Loucy (cell line): Measurements from ENCODE around the gene C16orf89.

Experiments used
- H2AFZ ChIP-seq: fragments of 200-600 bp; sonication (generic); 2 replicates; pipeline ENCODE4 v1.6.0; 2016; ENCODE audit warnings: antibody characterized with exemption, mild to moderate bottlenecking, low read length, moderate library complexity
- H3F3A ChIP-seq: fragments of 200-600 bp; 2 replicates; pipeline ENCODE4 v1.6.0; 2016; ENCODE audit warnings: antibody characterized with exemption, low read depth, mild to moderate bottlenecking
- H3K27me3 ChIP-seq: fragments of 200-600 bp; sonication (generic); 2 replicates; pipeline ENCODE4 v1.6.1; 2014; ENCODE audit warnings: low read length, mild to moderate bottlenecking; ENCODE audit not compliant: insufficient read depth, poor library complexity, severe bottlenecking
- H3K36me3 ChIP-seq: fragments of 200-600 bp; sonication (generic); 2 replicates; pipeline ENCODE4 v1.6.1; 2016; ENCODE audit warnings: low read length; ENCODE audit not compliant: insufficient read depth
- H3K4me1 ChIP-seq: fragments of 200-600 bp; sonication (generic); 2 replicates; pipeline ENCODE4 v1.5.1; 2014; ENCODE audit warnings: low read length, mild to moderate bottlenecking; ENCODE audit not compliant: insufficient read depth, poor library complexity, severe bottlenecking
- H3K4me2 ChIP-seq: fragments of 200-600 bp; sonication (generic); 2 replicates; pipeline ENCODE4 v1.6.0; 2014; ENCODE audit warnings: antibody characterized with exemption, low read length, low read depth, mild to moderate bottlenecking; ENCODE audit not compliant: poor library complexity, severe bottlenecking
- H3K4me3 ChIP-seq: fragments of 200-600 bp; sonication (generic); 2 replicates; pipeline ENCODE4 v1.5.1; 2014; ENCODE audit warnings: low read length, mild to moderate bottlenecking, mixed read lengths; ENCODE audit not compliant: poor library complexity, severe bottlenecking
- H3K79me2 ChIP-seq: fragments of 200-600 bp; sonication (generic); 2 replicates; pipeline ENCODE4 v1.6.1; 2014; ENCODE audit warnings: low read length; ENCODE audit not compliant: insufficient read depth
- H3K9ac ChIP-seq: fragments of 200-600 bp; sonication (generic); 2 replicates; pipeline ENCODE4 v1.6.0; 2014; ENCODE audit warnings: mild to moderate bottlenecking, low read depth, low read length, moderate library complexity; ENCODE audit not compliant: poor library complexity, severe bottlenecking
- H3K9me2 ChIP-seq: fragments of 200-600 bp; sonication (generic); replicated peaks from 2 replicates; pipeline ENCODE4 v1.6.1; 2016; ENCODE audit warnings: low read depth, low read length, mixed read lengths
- H3K9me3 ChIP-seq: fragments of 200-600 bp; sonication (generic); 2 replicates; pipeline ENCODE4 v1.6.1; 2014; ENCODE audit warnings: mild to moderate bottlenecking, antibody characterized with exemption, low read length, low read depth; ENCODE audit not compliant: insufficient read depth
- H4K20me1 ChIP-seq: fragments of 200-600 bp; sonication (generic); 2 replicates; pipeline ENCODE4 v1.6.0; 2014; ENCODE audit warnings: antibody characterized with exemption, low read length, mild to moderate bottlenecking; ENCODE audit not compliant: insufficient read depth, poor library complexity, severe bottlenecking
- EZH2phosphoT487 ChIP-seq: fragments of 200-600 bp; IDR thresholded peaks from 2 replicates; pipeline ENCODE4 v1.6.1; 2018; ENCODE audit warnings: antibody characterized with exemption, mild to moderate bottlenecking, moderate library complexity, borderline replicate concordance
- TF ChIP-seq, protein P1 (sequence below): fragments of 200-600 bp; sonication (generic); conservative IDR thresholded peaks from 2 replicates; pipeline ENCODE4 v1.5.1; 2014; ENCODE audit warnings: mild to moderate bottlenecking, antibody characterized with exemption, low read length

The C16orf89 gene

GRCh38 chr16:5019775-5020174, 46.0 kb downstream of the C16orf89 start:
- Histone ChIP-seq H3K9me3 (no peaks in the 10 kb centered on the region), H3K36me3 (no peaks in the 10 kb centered on the region), H3K9me2 (no peaks in the 10 kb centered on the region), H3K4me1 (no peaks in the 10 kb centered on the region), H3K27me3 (no peaks in the 10 kb centered on the region), H3K4me2 (no peak overlapping the region), H3K79me2 (no peaks in the 10 kb centered on the region), H3F3A (no peaks in the 10 kb centered on the region), H3K4me3 (no peak overlapping the region), H3K9ac (no peak overlapping the region), H2AFZ (no peak overlapping the region), H4K20me1 (no peaks in the 10 kb centered on the region)
- TF ChIP-seq EZH2phosphoT487, result no peak
- TF ChIP-seq, protein P1, sequence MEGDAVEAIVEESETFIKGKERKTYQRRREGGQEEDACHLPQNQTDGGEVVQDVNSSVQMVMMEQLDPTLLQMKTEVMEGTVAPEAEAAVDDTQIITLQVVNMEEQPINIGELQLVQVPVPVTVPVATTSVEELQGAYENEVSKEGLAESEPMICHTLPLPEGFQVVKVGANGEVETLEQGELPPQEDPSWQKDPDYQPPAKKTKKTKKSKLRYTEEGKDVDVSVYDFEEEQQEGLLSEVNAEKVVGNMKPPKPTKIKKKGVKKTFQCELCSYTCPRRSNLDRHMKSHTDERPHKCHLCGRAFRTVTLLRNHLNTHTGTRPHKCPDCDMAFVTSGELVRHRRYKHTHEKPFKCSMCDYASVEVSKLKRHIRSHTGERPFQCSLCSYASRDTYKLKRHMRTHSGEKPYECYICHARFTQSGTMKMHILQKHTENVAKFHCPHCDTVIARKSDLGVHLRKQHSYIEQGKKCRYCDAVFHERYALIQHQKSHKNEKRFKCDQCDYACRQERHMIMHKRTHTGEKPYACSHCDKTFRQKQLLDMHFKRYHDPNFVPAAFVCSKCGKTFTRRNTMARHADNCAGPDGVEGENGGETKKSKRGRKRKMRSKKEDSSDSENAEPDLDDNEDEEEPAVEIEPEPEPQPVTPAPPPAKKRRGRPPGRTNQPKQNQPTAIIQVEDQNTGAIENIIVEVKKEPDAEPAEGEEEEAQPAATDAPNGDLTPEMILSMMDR, result no peak

DNA sequence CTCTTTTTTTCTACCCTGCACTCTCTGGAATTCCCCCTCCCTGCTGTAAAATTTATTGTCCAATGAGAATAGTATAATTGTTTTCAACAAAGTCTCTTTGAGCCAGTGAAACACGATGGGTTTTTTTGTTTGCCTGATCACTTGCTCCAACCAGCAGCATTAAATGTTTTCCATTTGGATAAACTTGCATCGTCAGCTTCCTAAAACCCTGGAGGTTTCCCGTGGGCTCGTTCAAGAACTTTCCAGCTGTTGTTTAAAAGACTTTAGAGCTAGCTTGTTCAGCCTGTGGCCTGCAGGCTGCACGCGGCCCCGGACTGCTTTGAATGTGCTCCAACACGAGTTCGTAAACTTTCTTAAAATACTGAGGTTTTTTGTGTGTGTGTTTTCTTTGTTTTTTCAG, 47.0 kb downstream of the C16orf89 start:
- no peaks in the 10 kb centered on the region for H3K9me3 ChIP-seq
- no peaks in the 10 kb centered on the region for H3K9me2 ChIP-seq
- H3K27me3 ChIP-seq, result no peaks in the 10 kb centered on the region
- H3K79me2 ChIP-seq, result no peaks in the 10 kb centered on the region
- no peaks in the 10 kb centered on the region for H3K36me3 ChIP-seq
- H3K4me1 ChIP-seq, result no peaks in the 10 kb centered on the region
- no peak overlapping the region for H2AFZ ChIP-seq
- no peaks in the 10 kb centered on the region for H3F3A ChIP-seq
- no peak overlapping the region for H3K4me2 ChIP-seq
- no peak for TF ChIP-seq EZH2phosphoT487
- TF ChIP-seq, protein P1, result no peak
- H4K20me1 ChIP-seq, result no peaks in the 10 kb centered on the region
- H3K4me3 ChIP-seq, result no peak overlapping the region
- no peak overlapping the region for H3K9ac ChIP-seq

DNA sequence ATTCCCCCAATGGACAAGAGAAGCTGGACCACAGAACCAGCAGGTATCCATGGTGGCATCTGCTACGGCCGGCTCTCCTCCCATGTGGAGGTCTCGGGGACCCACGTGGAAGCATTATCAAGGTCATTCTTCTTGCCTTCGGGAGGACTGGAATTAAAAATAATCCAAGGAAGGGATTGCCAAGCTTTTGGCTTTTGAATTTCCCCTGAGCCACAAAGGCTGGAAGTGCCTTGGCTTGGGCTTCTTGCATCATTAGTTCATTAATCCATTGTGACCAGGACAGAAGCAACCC, 48.1 kb downstream of the C16orf89 start:
- no peaks in the 10 kb centered on the region for H3K4me1 ChIP-seq
- no peak overlapping the region for H2AFZ ChIP-seq
- no peaks in the 10 kb centered on the region for H3K27me3 ChIP-seq
- H3F3A ChIP-seq, result no peaks in the 10 kb centered on the region
- H3K4me3 ChIP-seq, result no peak overlapping the region
- no peak overlapping the region for H3K9ac ChIP-seq
- no peak overlapping the region for H3K4me2 ChIP-seq
- TF ChIP-seq EZH2phosphoT487, result no peak
- TF ChIP-seq, protein P1, result no peak
- no peaks in the 10 kb centered on the region for H3K9me2 ChIP-seq
- no peaks in the 10 kb centered on the region for H3K79me2 ChIP-seq
- H3K9me3 ChIP-seq, result no peaks in the 10 kb centered on the region
- H3K36me3 ChIP-seq, result no peaks in the 10 kb centered on the region
- no peaks in the 10 kb centered on the region for H4K20me1 ChIP-seq
